Omental fat pad (tissue), 4 donors: ENCODE measurements around the gene SLC10A3. TPM values are rescaled to one million over a fixed set of nuclear protein-coding genes. Genes with fewer than 3 reads are reported as not detected.

Experiments used
- ATAC-seq: fragments of 150-250 bp; one replicate; pipeline ENCODE4 v1.9.1; 2016; ENCODE audit warnings: mild to moderate bottlenecking, moderate library complexity; ENCODE audit not compliant: low FRiP score
- DNase-seq: peaks from one replicate; pipeline ENCODE4 v3.0.0-alpha.2; 2019; ENCODE audit warnings: low spot score
- total RNA-seq, 4 donors: library from RNA; depleted of rRNA; stranded (reverse); fragments of >200 nt; gene quantifications; one replicate each; pipeline ENCODE4 v1.1.0, GENCODE V29; 2016
- TF ChIP-seq, protein P1 (sequence below), 3 donors: fragments of 450-650 bp; IDR thresholded peaks; one replicate each; pipeline ENCODE4 v1.5.1; 2016 to 2017; ENCODE audit warnings: antibody characterized with exemption in 3 of 3, mild to moderate bottlenecking in 3 of 3, moderate library complexity in 2 of 3

The SLC10A3 gene, protein sequence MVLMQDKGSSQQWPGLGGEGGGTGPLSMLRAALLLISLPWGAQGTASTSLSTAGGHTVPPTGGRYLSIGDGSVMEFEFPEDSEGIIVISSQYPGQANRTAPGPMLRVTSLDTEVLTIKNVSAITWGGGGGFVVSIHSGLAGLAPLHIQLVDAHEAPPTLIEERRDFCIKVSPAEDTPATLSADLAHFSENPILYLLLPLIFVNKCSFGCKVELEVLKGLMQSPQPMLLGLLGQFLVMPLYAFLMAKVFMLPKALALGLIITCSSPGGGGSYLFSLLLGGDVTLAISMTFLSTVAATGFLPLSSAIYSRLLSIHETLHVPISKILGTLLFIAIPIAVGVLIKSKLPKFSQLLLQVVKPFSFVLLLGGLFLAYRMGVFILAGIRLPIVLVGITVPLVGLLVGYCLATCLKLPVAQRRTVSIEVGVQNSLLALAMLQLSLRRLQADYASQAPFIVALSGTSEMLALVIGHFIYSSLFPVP
- 10 to 100 TPM; 22.9 to 29.7 (median 26.9) TPM for total RNA-seq

DNA sequence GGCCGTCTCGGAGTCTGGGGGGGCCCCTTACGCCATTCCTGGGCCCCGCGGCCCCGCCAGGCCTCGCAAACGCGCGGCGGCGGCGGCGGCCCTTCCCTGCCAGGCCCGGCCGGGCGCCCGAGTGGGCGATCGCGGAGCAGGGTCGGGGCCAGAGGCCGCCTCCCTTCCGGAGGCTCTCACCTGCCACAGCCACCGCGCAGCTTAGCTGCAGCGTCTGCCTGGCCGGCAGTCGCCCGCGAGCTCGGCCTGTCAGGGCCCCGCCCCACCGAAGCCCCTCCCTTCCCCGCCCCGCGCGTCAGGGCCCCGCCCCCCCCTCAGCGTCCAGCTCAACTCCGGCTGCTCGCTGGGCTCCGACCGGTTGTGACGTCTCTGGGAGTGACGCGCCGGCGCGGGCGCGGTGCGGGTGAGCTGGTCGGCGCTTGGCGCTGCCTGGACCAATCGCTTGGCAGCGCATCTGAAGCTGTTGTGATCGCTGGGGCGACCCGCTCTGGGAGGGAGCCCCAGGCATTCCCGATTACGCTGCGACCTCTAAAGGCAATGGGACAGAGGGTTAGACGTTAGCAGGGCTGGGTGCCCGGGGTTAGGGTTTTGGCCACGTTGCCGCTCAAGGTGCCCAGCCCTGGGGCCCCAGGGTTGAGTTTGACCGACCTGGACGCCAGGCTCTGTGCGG is at the start of gene SLC10A3:
Gene SLC10A3, minus strand, starts transcription at position 216 of the 670 bp plus-strand sequence. CDS start 1,689 bp downstream, outside the sequence.
- DNase-seq = peak; percentile 45
- peak; percentile 85 for ATAC-seq
- TF ChIP-seq, protein P1, sequence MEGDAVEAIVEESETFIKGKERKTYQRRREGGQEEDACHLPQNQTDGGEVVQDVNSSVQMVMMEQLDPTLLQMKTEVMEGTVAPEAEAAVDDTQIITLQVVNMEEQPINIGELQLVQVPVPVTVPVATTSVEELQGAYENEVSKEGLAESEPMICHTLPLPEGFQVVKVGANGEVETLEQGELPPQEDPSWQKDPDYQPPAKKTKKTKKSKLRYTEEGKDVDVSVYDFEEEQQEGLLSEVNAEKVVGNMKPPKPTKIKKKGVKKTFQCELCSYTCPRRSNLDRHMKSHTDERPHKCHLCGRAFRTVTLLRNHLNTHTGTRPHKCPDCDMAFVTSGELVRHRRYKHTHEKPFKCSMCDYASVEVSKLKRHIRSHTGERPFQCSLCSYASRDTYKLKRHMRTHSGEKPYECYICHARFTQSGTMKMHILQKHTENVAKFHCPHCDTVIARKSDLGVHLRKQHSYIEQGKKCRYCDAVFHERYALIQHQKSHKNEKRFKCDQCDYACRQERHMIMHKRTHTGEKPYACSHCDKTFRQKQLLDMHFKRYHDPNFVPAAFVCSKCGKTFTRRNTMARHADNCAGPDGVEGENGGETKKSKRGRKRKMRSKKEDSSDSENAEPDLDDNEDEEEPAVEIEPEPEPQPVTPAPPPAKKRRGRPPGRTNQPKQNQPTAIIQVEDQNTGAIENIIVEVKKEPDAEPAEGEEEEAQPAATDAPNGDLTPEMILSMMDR (IDR thresholded peaks at IDR 0.05) = no peak

DNA sequence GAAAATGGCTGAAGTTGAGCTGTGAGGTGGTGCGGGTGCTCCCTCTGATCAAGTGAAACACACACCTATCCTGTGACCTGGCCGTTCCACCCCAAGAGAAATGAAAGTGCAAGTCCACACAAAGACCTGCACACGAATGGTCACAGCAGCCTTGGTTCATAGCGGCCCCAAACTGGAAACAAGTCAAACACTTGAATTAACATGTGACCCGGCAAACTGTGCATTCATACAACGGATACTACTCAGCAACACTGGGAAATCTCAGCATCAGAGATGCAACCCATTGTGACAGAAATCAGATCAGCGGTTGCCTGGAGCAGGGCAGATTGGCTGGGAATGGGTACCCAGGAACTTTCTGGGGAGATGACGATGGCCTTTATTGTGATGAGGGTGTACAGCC is 48.6 kb upstream of the SLC10A3 start:
- TF ChIP-seq, protein P1 (IDR thresholded peaks at IDR 0.05) = no peak
- no peak for ATAC-seq
- DNase-seq = no peak

DNA sequence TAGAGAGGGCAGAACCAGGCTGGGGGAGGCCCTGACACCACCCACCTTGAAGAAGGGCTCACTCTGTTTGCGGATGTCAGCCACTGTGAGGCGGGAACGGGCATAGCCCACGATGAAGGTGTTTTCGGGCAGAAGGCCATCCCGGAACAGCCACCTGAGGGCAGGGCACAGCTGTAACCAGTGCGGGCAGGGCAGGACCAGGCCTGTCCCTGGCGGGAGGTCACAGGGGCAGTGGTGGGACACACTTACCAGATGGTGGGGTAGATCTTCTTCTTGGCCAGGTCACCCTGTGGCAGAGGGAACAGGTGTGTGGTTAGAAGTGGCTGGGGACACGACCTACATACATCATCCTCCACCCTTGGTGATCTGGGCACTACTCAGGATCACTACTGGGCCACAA is 45.5 kb upstream of the SLC10A3 start:
- ATAC-seq = no peak
- TF ChIP-seq, protein P1 (IDR thresholded peaks at IDR 0.05) = no peak
- no peak for DNase-seq

DNA sequence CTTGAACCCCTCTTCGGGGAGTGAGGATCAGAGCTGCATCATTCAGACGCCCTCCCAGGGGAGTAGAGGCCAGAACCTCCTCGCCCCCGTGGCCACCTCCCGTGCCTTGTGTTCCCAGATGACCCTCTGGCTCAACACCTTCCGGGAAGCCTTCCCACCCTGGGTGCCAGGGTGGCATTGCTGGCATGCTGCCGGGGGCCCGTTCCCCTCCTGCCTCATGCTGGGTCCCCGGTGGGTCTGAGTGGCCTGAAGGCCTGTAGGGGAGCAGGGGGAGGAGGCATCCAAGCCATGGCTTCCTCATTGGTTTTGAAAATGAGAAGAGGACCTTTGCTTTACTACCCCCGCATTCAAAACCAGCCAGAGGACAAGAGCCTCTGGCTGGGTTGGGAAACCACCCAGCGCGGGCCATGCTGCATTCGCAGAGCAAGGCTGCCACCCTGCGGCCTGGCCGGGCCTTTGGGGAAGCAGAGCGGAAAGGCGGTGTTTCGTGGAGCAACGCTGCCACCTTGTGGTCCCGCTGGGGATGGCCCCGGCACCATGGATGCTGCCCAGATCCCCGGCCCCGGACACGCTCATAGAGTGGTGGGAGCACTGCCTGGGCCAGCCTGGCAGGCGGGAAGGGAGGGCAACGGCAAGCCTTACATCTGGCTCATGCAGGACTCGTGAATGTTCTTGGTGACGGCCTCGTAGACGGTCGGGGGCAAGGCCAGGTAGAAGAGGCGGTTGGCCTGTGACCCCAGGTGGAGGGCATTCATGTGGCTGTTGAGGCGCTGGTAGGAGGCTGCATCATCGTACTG is 44.3 kb upstream of the SLC10A3 start:
- DNase-seq (peak; percentile 84), ATAC-seq (peak; percentile 76)
- TF ChIP-seq, protein P1 (IDR thresholded peaks at IDR 0.05) = peak in 2 of 3 donors; percentile 63 to 99

DNA sequence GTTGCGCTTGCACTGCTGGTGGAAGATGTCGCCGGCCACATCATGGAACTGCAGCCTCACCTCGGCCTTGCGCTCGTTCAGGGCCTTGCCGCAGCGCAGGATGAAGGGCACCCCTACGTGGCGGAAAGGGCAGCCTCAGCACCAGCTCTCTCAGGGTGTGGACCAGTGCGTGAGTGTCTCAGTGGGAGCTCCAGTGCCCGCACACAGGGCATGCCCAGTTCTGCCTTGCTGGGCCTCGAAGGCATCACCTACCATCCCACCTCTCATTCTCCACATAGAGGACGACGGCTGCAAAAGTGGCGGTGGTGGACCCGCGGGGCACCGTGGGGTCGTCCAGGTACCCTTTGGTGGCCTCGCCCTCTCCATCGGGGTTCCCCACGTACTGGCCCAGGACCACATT is 42.3 kb upstream of the SLC10A3 start:
- DNase-seq = no peak
- TF ChIP-seq, protein P1 (IDR thresholded peaks at IDR 0.05) = no peak
- no peak for ATAC-seq

DNA sequence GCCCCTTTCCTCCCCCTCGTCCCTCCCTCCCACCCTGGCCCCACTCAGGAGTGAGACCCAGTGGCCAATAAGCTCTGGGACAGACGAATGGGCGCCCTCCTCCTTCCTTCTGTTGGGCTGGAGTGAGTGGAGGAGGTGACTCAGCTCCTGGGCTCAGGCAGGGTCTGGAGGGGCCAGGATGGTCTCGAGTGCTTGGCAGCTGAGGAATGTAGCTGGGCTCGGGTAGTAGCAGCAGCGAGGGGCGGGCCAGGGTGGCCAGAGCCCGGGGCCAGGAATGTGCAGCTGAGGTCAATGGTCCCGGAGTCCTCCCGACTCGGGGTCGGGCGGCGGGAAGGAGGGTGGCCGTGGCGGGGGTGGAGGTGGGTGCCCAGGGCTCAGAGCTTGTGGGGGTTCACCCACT is 41.2 kb upstream of the SLC10A3 start:
- DNase-seq (no peak), ATAC-seq (no peak)
- TF ChIP-seq, protein P1 (IDR thresholded peaks at IDR 0.05) = no peak
